Measurements from ENCODE around the gene REXO2. TPM values are rescaled to one million over a fixed set of nuclear protein-coding genes. Genes with fewer than 3 reads are reported as not detected.
A peak's percentile ranks its signal among the peaks of the same experiment; 100 is the strongest.

The REXO2 gene
- total RNA-seq, 4 donors from 2014 or later: 97.8 to 177 (median 119) TPM

GRCh38 chr11:114430290-114430689 lies 9.0 kb upstream of the REXO2 start:
- TF ChIP-seq, protein P1, sequence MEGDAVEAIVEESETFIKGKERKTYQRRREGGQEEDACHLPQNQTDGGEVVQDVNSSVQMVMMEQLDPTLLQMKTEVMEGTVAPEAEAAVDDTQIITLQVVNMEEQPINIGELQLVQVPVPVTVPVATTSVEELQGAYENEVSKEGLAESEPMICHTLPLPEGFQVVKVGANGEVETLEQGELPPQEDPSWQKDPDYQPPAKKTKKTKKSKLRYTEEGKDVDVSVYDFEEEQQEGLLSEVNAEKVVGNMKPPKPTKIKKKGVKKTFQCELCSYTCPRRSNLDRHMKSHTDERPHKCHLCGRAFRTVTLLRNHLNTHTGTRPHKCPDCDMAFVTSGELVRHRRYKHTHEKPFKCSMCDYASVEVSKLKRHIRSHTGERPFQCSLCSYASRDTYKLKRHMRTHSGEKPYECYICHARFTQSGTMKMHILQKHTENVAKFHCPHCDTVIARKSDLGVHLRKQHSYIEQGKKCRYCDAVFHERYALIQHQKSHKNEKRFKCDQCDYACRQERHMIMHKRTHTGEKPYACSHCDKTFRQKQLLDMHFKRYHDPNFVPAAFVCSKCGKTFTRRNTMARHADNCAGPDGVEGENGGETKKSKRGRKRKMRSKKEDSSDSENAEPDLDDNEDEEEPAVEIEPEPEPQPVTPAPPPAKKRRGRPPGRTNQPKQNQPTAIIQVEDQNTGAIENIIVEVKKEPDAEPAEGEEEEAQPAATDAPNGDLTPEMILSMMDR (IDR thresholded peaks at IDR 0.05): no peak
- TF ChIP-seq POLR2AphosphoS5 (IDR thresholded peaks at IDR 0.05): no peak
- no peak for TF ChIP-seq EP300 (IDR thresholded peaks at IDR 0.05)
- no peak for TF ChIP-seq POLR2A (IDR thresholded peaks at IDR 0.05)
- Histone ChIP-seq H3K9me3 (no peaks in the 10 kb centered on the region), H3K36me3 (peaks cover 0 to 8% of the 10 kb centered on the region in 2 donors), H3K27me3 (no peaks in the 10 kb centered on the region), H3K27ac (no peak overlapping the region), H3K4me3 (no peak overlapping the region), H3K4me1 (no peaks in the 10 kb centered on the region)
- no peak for ATAC-seq

DNA sequence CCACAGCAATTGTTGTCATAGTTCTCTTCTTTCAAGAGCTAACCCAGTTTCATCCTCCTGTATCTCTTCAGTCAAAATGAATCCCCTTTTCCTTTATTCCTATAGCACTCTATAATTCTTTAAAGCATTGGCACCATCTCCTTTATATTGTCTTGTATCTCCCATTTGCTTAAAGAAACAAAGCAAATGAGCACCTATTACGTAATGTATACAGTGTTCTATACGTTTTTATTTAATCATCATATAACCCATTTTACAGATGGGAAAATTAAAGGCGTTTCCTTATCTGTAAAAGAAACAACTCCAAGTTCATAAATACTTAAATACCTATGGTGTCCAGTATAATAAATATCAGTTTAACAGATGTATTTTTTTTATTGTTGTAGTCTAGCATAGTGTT lies 6.4 kb upstream of the REXO2 start:
- ATAC-seq: no peak
- WGBS, 2 donors (ENCODE audit: low coverage in 1 of 2): 86 to 90% methylated on average over 3 of the region's 3 CpGs
- Histone ChIP-seq H3K36me3 (no peaks in the 10 kb centered on the region), H3K27ac (no peak overlapping the region), H3K4me1 (no peaks in the 10 kb centered on the region), H3K27me3 (no peaks in the 10 kb centered on the region), H3K4me3 (no peak overlapping the region), H3K9me3 (no peaks in the 10 kb centered on the region)
- TF ChIP-seq EP300 (IDR thresholded peaks at IDR 0.05): no peak
- no peak for TF ChIP-seq POLR2A (IDR thresholded peaks at IDR 0.05)
- TF ChIP-seq, protein P1 (IDR thresholded peaks at IDR 0.05): no peak
- TF ChIP-seq POLR2AphosphoS5 (IDR thresholded peaks at IDR 0.05): no peak

DNA sequence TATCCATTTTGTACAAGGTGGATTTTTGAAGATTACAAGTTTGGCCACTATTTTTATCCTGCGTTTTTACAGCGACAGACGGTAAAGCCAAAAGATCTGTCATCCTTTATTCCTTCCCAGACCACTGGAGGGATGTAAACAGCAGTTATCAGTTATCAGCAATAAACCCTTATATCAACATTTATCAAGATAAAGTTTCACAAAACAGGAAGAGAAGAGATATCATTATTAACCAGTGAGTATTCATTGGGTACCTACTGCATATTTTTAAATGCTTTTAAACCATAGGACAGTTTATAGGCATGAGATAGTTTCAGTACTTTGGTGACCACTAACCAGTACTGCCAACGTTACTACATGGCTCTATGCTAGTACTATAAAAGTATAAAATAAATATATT lies 5.9 kb upstream of the REXO2 start:
- 72 to 83% methylated on average over 4 of the region's 4 CpGs for WGBS, 2 donors (ENCODE audit: low coverage in 1 of 2)
- no peak for ATAC-seq
- Histone ChIP-seq H3K27ac (no peak overlapping the region), H3K4me1 (no peaks in the 10 kb centered on the region), H3K36me3 (no peaks in the 10 kb centered on the region), H3K4me3 (no peak overlapping the region), H3K27me3 (no peaks in the 10 kb centered on the region), H3K9me3 (no peaks in the 10 kb centered on the region)
- TF ChIP-seq POLR2A (IDR thresholded peaks at IDR 0.05) (no peak), POLR2AphosphoS5 (IDR thresholded peaks at IDR 0.05) (no peak), EP300 (IDR thresholded peaks at IDR 0.05) (no peak)
- TF ChIP-seq, protein P1 (IDR thresholded peaks at IDR 0.05): no peak

- 63 to 67% methylated on average over 6 of the region's 6 CpGs for WGBS, 2 donors (ENCODE audit: low coverage in 1 of 2)
- Histone ChIP-seq H3K4me3 (no peak overlapping the region), H3K27ac (no peak overlapping the region), H3K9me3 (no peaks in the 10 kb centered on the region), H3K27me3 (no peaks in the 10 kb centered on the region), H3K36me3 (no peaks in the 10 kb centered on the region), H3K4me1 (peaks cover 7 to 28% (median 8%) of the 10 kb centered on the region in 3 donors)
- TF ChIP-seq, protein P1 (IDR thresholded peaks at IDR 0.05): no peak
- TF ChIP-seq POLR2A (IDR thresholded peaks at IDR 0.05) (no peak), EP300 (IDR thresholded peaks at IDR 0.05) (no peak), POLR2AphosphoS5 (IDR thresholded peaks at IDR 0.05) (no peak)
- ATAC-seq: no peak
These were observed 964 bp upstream of the REXO2 start for GRCh38 chr11:114438303-114438702.

GRCh38 chr11:114440121-114440860 lies 1.0 kb downstream of the REXO2 start:
- ATAC-seq: no peak
- 7 to 10% methylated on average over 7 to 10 of the region's 10 CpGs for WGBS, 2 donors (ENCODE audit: low coverage in 1 of 2)
- TF ChIP-seq POLR2AphosphoS5 (IDR thresholded peaks at IDR 0.05) (peak; percentile 38), EP300 (IDR thresholded peaks at IDR 0.05) (no peak)

More at GRCh38 chr11:114440121-114440860, 1.0 kb downstream of the REXO2 start:
- Histone ChIP-seq H3K36me3 (peaks cover 0 to 16% of the 10 kb centered on the region in 2 donors), H3K9me3 (no peaks in the 10 kb centered on the region), H3K4me3 (peak overlapping the region; percentile 66 to 77), H3K4me1 (peaks cover 7 to 28% (median 8%) of the 10 kb centered on the region in 3 donors), H3K27ac (peak overlapping the region; percentile 11 to 93 (median 90)), H3K27me3 (no peaks in the 10 kb centered on the region)

All from gastroesophageal sphincter (tissue), 4 donors.